GM12878 (cell line): ENCODE results near the gene GSTM2.
"Not testable (repeated sequence)": the region's sequence is repeated elsewhere in the genome, so short reads cannot be mapped to it uniquely, and the experiment has no call there.

Source experiments
- BCL3 ChIP-seq: IDR thresholded peaks from 2 replicates; pipeline ENCODE4 v1.6.1; 2011; ENCODE audit warnings: borderline replicate concordance, low read depth, mild to moderate bottlenecking, moderate library complexity, low read length; ENCODE audit not compliant: insufficient read depth, poor library complexity, severe bottlenecking
- CBFB ChIP-seq: IDR thresholded peaks from 2 replicates; pipeline ENCODE4 v1.6.1; 2016; ENCODE audit warnings: antibody characterized with exemption, low read depth
- CTCF ChIP-seq, 3 experiments: IDR thresholded peaks in 2 of 3; conservative IDR thresholded peaks in 1 of 3; 2 replicates each; pipeline ENCODE4 v1.5.1; 2011; ENCODE audit warnings: low read depth in 3 of 3, low read length in 3 of 3, mild to moderate bottlenecking in 3 of 3, control low read depth in 2 of 3, moderate library complexity in 2 of 3, inconsistent platforms in 1 of 3, mixed read lengths in 1 of 3; ENCODE audit not compliant: control insufficient read depth in 2 of 3, insufficient read depth in 1 of 3; ENCODE audit errors: extremely low read depth in 1 of 3
- EGR1 ChIP-seq, 2 experiments: IDR thresholded peaks; 1 replicate in 1 of 2; 2 replicates in 1 of 2; pipeline ENCODE4 v1.6.1; 2011 to 2012; ENCODE audit warnings: low read depth in 2 of 2, low read length in 2 of 2, borderline replicate concordance in 1 of 2, mild to moderate bottlenecking in 1 of 2, moderate library complexity in 1 of 2
- EP300 ChIP-seq, 2 experiments: fragments of 150-350 bp in 1 of 2; IDR thresholded peaks; 2 replicates each; pipeline ENCODE4 v1.6.1; 2011 to 2012; ENCODE audit warnings: low read depth in 2 of 2, low read length in 2 of 2, borderline replicate concordance in 1 of 2, improper control_type of control experiment in 1 of 2, inconsistent platforms in 1 of 2; ENCODE audit not compliant: control insufficient read depth in 1 of 2
- EZH2 ChIP-seq: IDR thresholded peaks from 2 replicates; pipeline ENCODE4 v1.6.1; 2012; ENCODE audit warnings: low read depth, mild to moderate bottlenecking, control low read depth, inconsistent platforms, low read length, borderline replicate concordance; ENCODE audit not compliant: control insufficient read depth
- GABPA ChIP-seq: IDR thresholded peaks from 2 replicates; pipeline ENCODE4 v1.6.1; 2014; ENCODE audit warnings: antibody characterized with exemption, low read depth, mild to moderate bottlenecking, inconsistent platforms
- HDAC2 ChIP-seq: fragments of 200-600 bp; sonication (generic); IDR thresholded peaks from 2 replicates; pipeline ENCODE4 v1.6.1; 2017
- MAX ChIP-seq: IDR thresholded peaks from 2 replicates; pipeline ENCODE4 v1.6.1; 2012; ENCODE audit warnings: low read depth, low read length, improper control_type of control experiment
- MEF2A ChIP-seq: IDR thresholded peaks from 2 replicates; pipeline ENCODE4 v1.6.1; 2011; ENCODE audit warnings: low read depth, mild to moderate bottlenecking, low read length, moderate library complexity; ENCODE audit not compliant: insufficient read depth
- NFIC ChIP-seq: IDR thresholded peaks from 2 replicates; pipeline ENCODE4 v1.6.1; 2012; ENCODE audit warnings: low read depth, mild to moderate bottlenecking, inconsistent platforms, low read length, moderate library complexity
- YBX1 ChIP-seq: fragments of 450-650 bp; IDR thresholded peaks from 2 replicates; pipeline ENCODE4 v1.6.1; 2016; ENCODE audit warnings: antibody characterized with exemption
- ZNF217 ChIP-seq: fragments of 450-650 bp; IDR thresholded peaks from 2 replicates; pipeline ENCODE4 v1.6.1; 2017; ENCODE audit warnings: antibody characterized with exemption, mild to moderate bottlenecking

GRCh38 chr1:109673861-109674260 lies 6.0 kb downstream of the GSTM2 start:
- not testable (repeated sequence) for TF ChIP-seq ZNF217; MAX; EP300 (IDR thresholded peaks at IDR 0.05; ENCODE audit: borderline replicate concordance in 1 of 2, control insufficient read depth in 1 of 2, low read depth in 2 of 2, low read length in 2 of 2); EGR1 (IDR thresholded peaks at IDR 0.05; ENCODE audit: borderline replicate concordance in 1 of 2, low read depth in 2 of 2, low read length in 2 of 2); CTCF (IDR thresholded peaks at IDR 0.05 in 2 of 3, conservative IDR thresholded peaks at IDR 0.05 in 1 of 3; ENCODE audit: control insufficient read depth in 2 of 3, extremely low read depth in 1 of 3, insufficient read depth in 1 of 3, low read depth in 3 of 3, low read length in 3 of 3); MEF2A; GABPA; YBX1; CBFB; BCL3; EZH2; NFIC; HDAC2
